ENCODE data around the gene MALSU1. TPM values are rescaled to one million over a fixed set of nuclear protein-coding genes. Genes with fewer than 3 reads are reported as not detected.

MALSU1 gene
- total RNA-seq, 1 donor from 2014 or later, result 46.3 TPM

- no peaks in the 10 kb centered on the region for H3K27me3 Mint-ChIP-seq (ENCODE audit: unreplicated experiment)
- H3K27ac Mint-ChIP-seq (ENCODE audit: unreplicated experiment), result no peak overlapping the region
Measured at GRCh38 chr7:23334482-23335056, 35.4 kb downstream of the MALSU1 start.

GRCh38 chr7:23335136-23335535 lies 36.0 kb downstream of the MALSU1 start:
- no peaks in the 10 kb centered on the region for H3K9me3 Mint-ChIP-seq (ENCODE audit: unreplicated experiment)
- no peak for DNase-seq
- no peaks in the 10 kb centered on the region for H3K36me3 Mint-ChIP-seq (ENCODE audit: unreplicated experiment)
- H3K27ac Mint-ChIP-seq (ENCODE audit: unreplicated experiment), result no peak overlapping the region
- no peaks in the 10 kb centered on the region for H3K27me3 Mint-ChIP-seq (ENCODE audit: unreplicated experiment)
- TF ChIP-seq CTCF (IDR thresholded peaks at IDR 0.05; ENCODE audit: partially characterized antibody, unreplicated experiment), result no peak
- H3K4me3 Mint-ChIP-seq (ENCODE audit: unreplicated experiment), result no peak overlapping the region
- H3K4me1 Mint-ChIP-seq (ENCODE audit: low read depth, unreplicated experiment), result peaks cover 4% of the 10 kb centered on the region

More at GRCh38 chr7:23334482-23335056, 35.4 kb downstream of the MALSU1 start:
- H3K4me3 Mint-ChIP-seq (ENCODE audit: unreplicated experiment), result no peak overlapping the region
- no peaks in the 10 kb centered on the region for H3K9me3 Mint-ChIP-seq (ENCODE audit: unreplicated experiment)
- H3K36me3 Mint-ChIP-seq (ENCODE audit: unreplicated experiment), result no peaks in the 10 kb centered on the region
- H3K4me1 Mint-ChIP-seq (ENCODE audit: low read depth, unreplicated experiment), result peaks cover 4% of the 10 kb centered on the region
- no peak for TF ChIP-seq CTCF (IDR thresholded peaks at IDR 0.05; ENCODE audit: partially characterized antibody, unreplicated experiment)
- DNase-seq, result no peak

- Mint-ChIP-seq H3K36me3 (ENCODE audit: unreplicated experiment) (no peaks in the 10 kb centered on the region), H3K27ac (ENCODE audit: unreplicated experiment) (no peak overlapping the region), H3K4me1 (ENCODE audit: low read depth, unreplicated experiment) (peaks cover 4% of the 10 kb centered on the region), H3K4me3 (ENCODE audit: unreplicated experiment) (no peak overlapping the region), H3K9me3 (ENCODE audit: unreplicated experiment) (no peaks in the 10 kb centered on the region), H3K27me3 (ENCODE audit: unreplicated experiment) (no peaks in the 10 kb centered on the region)
- TF ChIP-seq CTCF (IDR thresholded peaks at IDR 0.05; ENCODE audit: partially characterized antibody, unreplicated experiment), result no peak
- DNase-seq, result no peak
Measured at GRCh38 chr7:23335621-23336020, 36.5 kb downstream of the MALSU1 start.

GRCh38 chr7:23336086-23336485 lies 36.9 kb downstream of the MALSU1 start:
- Mint-ChIP-seq H3K4me3 (ENCODE audit: unreplicated experiment) (no peak overlapping the region), H3K27ac (ENCODE audit: unreplicated experiment) (no peak overlapping the region), H3K36me3 (ENCODE audit: unreplicated experiment) (no peaks in the 10 kb centered on the region), H3K9me3 (ENCODE audit: unreplicated experiment) (no peaks in the 10 kb centered on the region), H3K27me3 (ENCODE audit: unreplicated experiment) (no peaks in the 10 kb centered on the region), H3K4me1 (ENCODE audit: low read depth, unreplicated experiment) (peaks cover 4% of the 10 kb centered on the region)
- no peak for TF ChIP-seq CTCF (IDR thresholded peaks at IDR 0.05; ENCODE audit: partially characterized antibody, unreplicated experiment)
- no peak for DNase-seq

- no peaks in the 10 kb centered on the region for H3K9me3 Mint-ChIP-seq (ENCODE audit: unreplicated experiment)
- no peaks in the 10 kb centered on the region for H3K27me3 Mint-ChIP-seq (ENCODE audit: unreplicated experiment)
- H3K4me3 Mint-ChIP-seq (ENCODE audit: unreplicated experiment), result no peak overlapping the region
- DNase-seq, result no peak
- no peak overlapping the region for H3K27ac Mint-ChIP-seq (ENCODE audit: unreplicated experiment)
- no peak for TF ChIP-seq CTCF (IDR thresholded peaks at IDR 0.05; ENCODE audit: partially characterized antibody, unreplicated experiment)
- H3K4me1 Mint-ChIP-seq (ENCODE audit: low read depth, unreplicated experiment), result peaks cover 4% of the 10 kb centered on the region
- no peaks in the 10 kb centered on the region for H3K36me3 Mint-ChIP-seq (ENCODE audit: unreplicated experiment)
Measured at GRCh38 chr7:23336799-23337283, 37.7 kb downstream of the MALSU1 start.

Data from glutamatergic neuron (in vitro differentiated cells).